ENCODE results near the gene SCLY. TPM values are rescaled to one million over a fixed set of nuclear protein-coding genes. Genes with fewer than 3 reads are reported as not detected.

The SCLY gene
- polyA plus RNA-seq, 1 of the 3 experiments (the other 2 are of a cell fraction) = 20.9 TPM

- no peaks in the 10 kb centered on the region for H4K20me1 ChIP-seq (ENCODE audit: insufficient read depth)
- H3K27me3 ChIP-seq (ENCODE audit: insufficient read depth) = no peaks in the 10 kb centered on the region; the same call in 1 of the 2 replicates
- H3K9me3 ChIP-seq = peaks cover 8% of the 10 kb centered on the region
- H3K4me3 ChIP-seq (ENCODE audit: low read depth in 2 of 2, low read length in 1 of 2) = no peak overlapping the region
- H3K79me2 ChIP-seq (ENCODE audit: insufficient read depth) = no peaks in the 10 kb centered on the region
- no peaks in the 10 kb centered on the region for H3K36me3 ChIP-seq (replicated peaks in 1 of 2; ENCODE audit: control insufficient read depth in 1 of 2, insufficient read depth in 2 of 2, low read length in 1 of 2)
- peaks cover 0 to 9% of the 10 kb centered on the region in 2 experiments; a peak in 1 of 4 replicates for H3K4me1 ChIP-seq (ENCODE audit: control insufficient read depth in 1 of 2, insufficient read depth in 2 of 2, low read depth in 1 of 2, low read length in 1 of 2)
- no peak overlapping the region for H2AFZ ChIP-seq (ENCODE audit: low read depth)
- CTCF ChIA-PET = interaction anchor here (1.2 kb wide), 2 partner anchors 15 to 147 kb away, joined by 3 to 4 read pairs; no protein-coding TSS in a partner anchor
- no peak for DNase-seq
- TF ChIP-seq JUND (IDR thresholded peaks at IDR 0.05) = no peak
- no peak for TF ChIP-seq MAX (IDR thresholded peaks at IDR 0.05; ENCODE audit: low read depth)
- no peak for TF ChIP-seq TCF12 (IDR thresholded peaks at IDR 0.05)
- H3K27ac ChIP-seq (ENCODE audit: low read depth in 2 of 2, low read length in 1 of 2) = no peak overlapping the region; a peak in 1 of 4 replicates
- no peak overlapping the region for H3K4me2 ChIP-seq
- WGBS (ENCODE audit: low lambda C conversion rate) = 72% methylated on average over 7 of the region's 21 CpGs
- H3K9ac ChIP-seq = no peak overlapping the region
- POLR2A ChIA-PET = no interaction called here
- H3K9me2 ChIP-seq = no peaks in the 10 kb centered on the region
- H3F3A ChIP-seq (replicated peaks; ENCODE audit: insufficient read depth) = no peaks in the 10 kb centered on the region
Measured at GRCh38 chr2:238116298-238117198, 55.7 kb downstream of the SCLY start.

- peaks cover 1% of the 10 kb centered on the region for H3K9me3 ChIP-seq
- H3K27ac ChIP-seq (ENCODE audit: low read depth in 2 of 2, low read length in 1 of 2) = no peak overlapping the region
- no peaks in the 10 kb centered on the region; the same call in 1 of the 2 replicates for H3K27me3 ChIP-seq (ENCODE audit: insufficient read depth)
- ChIA-PET POLR2A (no interaction called here), CTCF (no interaction called here)
- H3K36me3 ChIP-seq (replicated peaks in 1 of 2; ENCODE audit: control insufficient read depth in 1 of 2, insufficient read depth in 2 of 2, low read length in 1 of 2) = no peaks in the 10 kb centered on the region
- no peak overlapping the region for H2AFZ ChIP-seq (ENCODE audit: low read depth)
- peaks cover 0 to 9% of the 10 kb centered on the region in 2 experiments; a peak in 1 of 4 replicates for H3K4me1 ChIP-seq (ENCODE audit: control insufficient read depth in 1 of 2, insufficient read depth in 2 of 2, low read depth in 1 of 2, low read length in 1 of 2)
- no peaks in the 10 kb centered on the region for H4K20me1 ChIP-seq (ENCODE audit: insufficient read depth)
- DNase-seq = no peak
- H3K4me2 ChIP-seq = no peak overlapping the region
- no peak overlapping the region for H3K9ac ChIP-seq
- H3F3A ChIP-seq (replicated peaks; ENCODE audit: insufficient read depth) = no peaks in the 10 kb centered on the region
- H3K79me2 ChIP-seq (ENCODE audit: insufficient read depth) = no peaks in the 10 kb centered on the region
- H3K9me2 ChIP-seq = no peaks in the 10 kb centered on the region
- TF ChIP-seq FOSL2 (IDR thresholded peaks at IDR 0.05; ENCODE audit: borderline replicate concordance, low read depth) (no peak), POLR2AphosphoS5 (IDR thresholded peaks at IDR 0.05; ENCODE audit: low read depth, low read length) (no peak), ZBTB33 (IDR thresholded peaks at IDR 0.05; ENCODE audit: borderline replicate concordance, low read depth) (no peak), EZH2phosphoT487 (IDR thresholded peaks at IDR 0.05; ENCODE audit: borderline replicate concordance, low read depth) (no peak), GATA2 (CRISPR knock-in tag; IDR thresholded peaks at IDR 0.05) (no peak), GABPA (IDR thresholded peaks at IDR 0.05; ENCODE audit: low read depth) (no peak), RFX5 (IDR thresholded peaks at IDR 0.05; ENCODE audit: low read length) (no peak), FOXM1 (IDR thresholded peaks at IDR 0.05; ENCODE audit: low read depth) (no peak), USF2 (IDR thresholded peaks at IDR 0.05; ENCODE audit: borderline replicate concordance, low read depth, low read length) (no peak), PBX3 (IDR thresholded peaks at IDR 0.05) (no peak), TAF1 (IDR thresholded peaks at IDR 0.05; ENCODE audit: borderline replicate concordance, low read depth, low read length) (no peak), USF1 (IDR thresholded peaks at IDR 0.05; ENCODE audit: borderline replicate concordance, low read depth) (no peak), IRF3 (IDR thresholded peaks at IDR 0.05; ENCODE audit: low read depth, low read length) (no peak), MEF2A (IDR thresholded peaks at IDR 0.05; ENCODE audit: borderline replicate concordance, low read depth) (no peak), ELF1 (IDR thresholded peaks at IDR 0.05) (no peak)
- H3K4me3 ChIP-seq (ENCODE audit: low read depth in 2 of 2, low read length in 1 of 2) = no peak overlapping the region
- WGBS (ENCODE audit: low lambda C conversion rate) = 10% methylated on average over 6 of the region's 11 CpGs
Measured at GRCh38 chr2:238117199-238118154, 56.7 kb downstream of the SCLY start.

All from SK-N-SH (cell line).